ENCODE results near the gene SLC23A1.

SLC23A1 gene

DNA sequence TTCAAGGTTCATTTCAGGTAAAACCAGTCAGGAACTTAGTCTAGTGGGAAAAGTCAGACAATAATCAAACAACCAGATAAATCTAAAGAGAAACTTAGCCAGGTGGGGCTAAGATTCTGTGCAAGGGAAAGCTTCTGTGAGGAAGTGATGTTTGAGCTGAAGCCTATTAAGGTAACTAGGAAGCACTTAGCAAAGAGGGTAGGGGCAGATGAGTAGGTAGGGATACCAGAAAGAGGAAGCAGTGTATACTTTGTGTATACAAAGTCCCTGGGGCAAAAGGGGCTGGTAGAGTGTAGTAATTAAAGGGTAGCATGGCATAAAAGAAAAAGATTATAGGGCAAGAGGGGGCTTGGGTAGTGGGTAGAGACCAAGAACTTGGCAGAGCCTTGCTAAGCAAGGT is 24.4 kb upstream of the SLC23A1 start:
- DNase-seq (ENCODE audit: low read depth in 2 of 2): no peak
- H3K4me3 ChIP-seq (replicated peaks in 1 of 2; ENCODE audit: low read depth in 2 of 2, low read length in 2 of 2): no peak overlapping the region
- TF ChIP-seq, protein P1, sequence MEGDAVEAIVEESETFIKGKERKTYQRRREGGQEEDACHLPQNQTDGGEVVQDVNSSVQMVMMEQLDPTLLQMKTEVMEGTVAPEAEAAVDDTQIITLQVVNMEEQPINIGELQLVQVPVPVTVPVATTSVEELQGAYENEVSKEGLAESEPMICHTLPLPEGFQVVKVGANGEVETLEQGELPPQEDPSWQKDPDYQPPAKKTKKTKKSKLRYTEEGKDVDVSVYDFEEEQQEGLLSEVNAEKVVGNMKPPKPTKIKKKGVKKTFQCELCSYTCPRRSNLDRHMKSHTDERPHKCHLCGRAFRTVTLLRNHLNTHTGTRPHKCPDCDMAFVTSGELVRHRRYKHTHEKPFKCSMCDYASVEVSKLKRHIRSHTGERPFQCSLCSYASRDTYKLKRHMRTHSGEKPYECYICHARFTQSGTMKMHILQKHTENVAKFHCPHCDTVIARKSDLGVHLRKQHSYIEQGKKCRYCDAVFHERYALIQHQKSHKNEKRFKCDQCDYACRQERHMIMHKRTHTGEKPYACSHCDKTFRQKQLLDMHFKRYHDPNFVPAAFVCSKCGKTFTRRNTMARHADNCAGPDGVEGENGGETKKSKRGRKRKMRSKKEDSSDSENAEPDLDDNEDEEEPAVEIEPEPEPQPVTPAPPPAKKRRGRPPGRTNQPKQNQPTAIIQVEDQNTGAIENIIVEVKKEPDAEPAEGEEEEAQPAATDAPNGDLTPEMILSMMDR (IDR thresholded peaks at IDR 0.05; ENCODE audit: low read depth, low read length): no peak

DNA sequence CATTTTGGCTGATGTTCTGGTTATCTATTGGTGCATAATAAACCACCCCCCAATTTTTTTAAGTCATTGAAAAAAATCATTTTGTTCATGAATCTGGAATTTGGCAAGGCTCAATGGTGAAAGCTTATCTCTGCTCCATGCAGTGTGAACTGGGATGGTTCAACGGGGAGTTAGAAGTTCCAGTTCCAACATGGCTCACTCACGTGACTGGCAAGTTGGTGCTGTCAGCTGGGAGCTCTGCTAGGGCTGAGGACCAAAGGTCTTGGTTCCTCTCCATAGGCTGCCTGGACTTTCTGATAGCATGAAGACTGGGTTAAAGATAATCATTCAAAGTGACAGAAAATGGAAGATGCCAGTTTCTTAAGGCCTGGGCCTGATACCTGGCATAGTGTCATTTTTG is 23.9 kb upstream of the SLC23A1 start:
- no peak for DNase-seq (ENCODE audit: low read depth in 2 of 2)

GRCh38 chr5:139404484-139404840 is 21.4 kb upstream of the SLC23A1 start:
- TF ChIP-seq, protein P1 (IDR thresholded peaks at IDR 0.05; ENCODE audit: low read depth, low read length): no peak
- H3K4me3 ChIP-seq (replicated peaks in 1 of 2; ENCODE audit: low read depth in 2 of 2, low read length in 2 of 2): peak overlapping the region in 1 of 2 donors; percentile 68
- no peak for DNase-seq (ENCODE audit: low read depth in 2 of 2)

More for the DNA sequence above, 23.9 kb upstream of the SLC23A1 start:
- no peak overlapping the region for H3K4me3 ChIP-seq (replicated peaks in 1 of 2; ENCODE audit: low read depth in 2 of 2, low read length in 2 of 2)
- TF ChIP-seq, protein P1 (IDR thresholded peaks at IDR 0.05; ENCODE audit: low read depth, low read length): no peak

DNA sequence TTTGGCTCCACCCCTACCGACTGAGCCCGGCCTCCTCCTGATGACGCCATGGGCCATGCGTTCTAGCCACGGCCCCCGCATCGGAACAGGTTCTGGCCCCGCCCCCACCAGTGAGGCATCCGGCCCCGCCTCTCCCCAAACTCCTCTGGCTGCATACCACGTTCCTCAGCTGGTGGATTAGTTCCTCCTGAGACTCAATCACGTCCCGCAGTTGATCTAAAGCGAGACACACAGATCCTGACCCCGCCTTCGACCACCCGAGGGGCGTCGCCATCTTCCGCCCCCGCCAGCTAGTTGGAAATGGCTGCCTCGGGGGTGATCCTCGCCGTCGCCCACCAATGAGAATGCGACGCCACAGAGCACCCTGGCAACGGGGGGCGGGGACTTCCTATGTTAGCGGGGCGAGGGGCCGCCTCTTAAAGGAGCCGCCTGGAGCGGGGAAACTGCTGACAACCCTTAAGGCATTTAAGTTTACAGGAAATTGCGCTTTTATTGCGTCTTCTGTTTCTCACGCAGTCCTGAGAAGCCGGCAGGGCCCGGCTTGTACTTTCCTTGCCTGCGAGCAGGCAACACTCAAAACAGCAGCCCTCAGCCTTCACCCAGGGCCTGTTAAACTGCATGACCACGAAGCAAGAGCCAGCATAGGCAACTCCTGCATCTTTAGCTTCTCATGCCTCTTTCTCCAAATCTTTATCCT is 20.8 kb upstream of the SLC23A1 start, which contains the start of gene SPATA24:
Gene SPATA24 (minus strand): TSS at position 303 of the 697 bp plus-strand sequence. CDS start 29 bp downstream, at position 274.
- TF ChIP-seq, protein P1 (IDR thresholded peaks at IDR 0.05; ENCODE audit: low read depth, low read length): no peak
- DNase-seq (ENCODE audit: low read depth in 2 of 2): peak; percentile 97 to 98
- peak within 1 kb of the TSS; percentile 50 to 68 for H3K4me3 ChIP-seq (replicated peaks in 1 of 2; ENCODE audit: low read depth in 2 of 2, low read length in 2 of 2)

- DNase-seq (ENCODE audit: low read depth in 2 of 2): no peak
- TF ChIP-seq, protein P1 (IDR thresholded peaks at IDR 0.05; ENCODE audit: low read depth, low read length): no peak
- H3K4me3 ChIP-seq (replicated peaks in 1 of 2; ENCODE audit: low read depth in 2 of 2, low read length in 2 of 2): peak overlapping the region; percentile 50 to 68
These were observed 20.3 kb upstream of the SLC23A1 start for GRCh38 chr5:139403418-139403786.

DNA sequence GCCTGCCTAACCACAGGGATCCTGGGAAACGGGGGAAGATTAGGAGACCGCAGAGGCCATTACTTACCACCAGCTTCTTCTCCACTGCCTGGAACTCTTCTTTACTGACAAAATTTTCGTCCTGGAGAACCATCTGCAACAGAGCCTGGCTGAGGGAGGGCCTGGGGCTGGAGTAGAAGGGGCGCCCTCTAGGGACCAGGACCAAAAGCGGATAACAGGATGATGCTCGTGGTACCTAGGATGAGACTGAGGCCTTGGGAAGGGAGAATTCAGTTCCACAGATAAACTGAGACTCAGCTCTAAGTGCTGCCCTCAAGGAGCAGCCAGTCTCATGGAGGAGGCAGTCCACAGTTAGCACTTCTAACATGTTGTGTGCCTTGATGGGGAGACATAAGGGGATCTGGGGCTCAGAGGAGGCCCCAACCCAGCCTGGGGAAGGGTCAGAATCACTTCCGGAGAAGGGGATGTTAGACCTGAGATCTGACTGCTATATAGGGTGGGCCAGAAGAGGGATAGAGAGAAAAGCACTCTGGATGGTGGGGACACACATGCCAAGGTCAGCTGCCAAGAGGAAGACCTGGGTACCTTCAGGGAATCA is 19.6 kb upstream of the SLC23A1 start:
- DNase-seq (ENCODE audit: low read depth in 2 of 2): peak in 1 of 2 donors; percentile 44
- no peak overlapping the region for H3K4me3 ChIP-seq (replicated peaks in 1 of 2; ENCODE audit: low read depth in 2 of 2, low read length in 2 of 2)
- TF ChIP-seq, protein P1 (IDR thresholded peaks at IDR 0.05; ENCODE audit: low read depth, low read length): peak; percentile 51

Measured in cardiac fibroblast (primary cell).